HG03139 (cell line): Measurements from ENCODE around the gene RPL19.

Experiments used
- ATAC-seq: cut with Tn5 transposase; IDR thresholded peaks from one replicate; pipeline ENCODE4 v1.9.1; 2021; ENCODE audit not compliant: unreplicated experiment

The RPL19 gene

GRCh38 chr17:39171933-39172332, 28.1 kb upstream of the RPL19 start:
- no peak for ATAC-seq

GRCh38 chr17:39173080-39173479, 27.0 kb upstream of the RPL19 start:
- ATAC-seq = no peak

- ATAC-seq = no peak
Observed at GRCh38 chr17:39173526-39174274, 26.4 kb upstream of the RPL19 start.

GRCh38 chr17:39174920-39175694, 25.0 kb upstream of the RPL19 start:
- no peak for ATAC-seq

- ATAC-seq = no peak
Observed at GRCh38 chr17:39175695-39176093, 24.4 kb upstream of the RPL19 start.

GRCh38 chr17:39177256-39177655, 22.8 kb upstream of the RPL19 start:
- ATAC-seq = no peak

GRCh38 chr17:39178536-39178935, 21.5 kb upstream of the RPL19 start:
- ATAC-seq = no peak

- ATAC-seq = no peak
Observed at GRCh38 chr17:39181303-39181702, 18.8 kb upstream of the RPL19 start.

GRCh38 chr17:39183045-39183444, 17.0 kb upstream of the RPL19 start:
- no peak for ATAC-seq

GRCh38 chr17:39183720-39184119, 16.4 kb upstream of the RPL19 start:
- no peak for ATAC-seq

GRCh38 chr17:39186481-39187002, 13.5 kb upstream of the RPL19 start:
- ATAC-seq = no peak

- no peak for ATAC-seq
Observed at GRCh38 chr17:39187152-39187830, 12.8 kb upstream of the RPL19 start.

GRCh38 chr17:39191750-39192510, 8.2 kb upstream of the RPL19 start:
- no peak for ATAC-seq

GRCh38 chr17:39192901-39193300, 7.2 kb upstream of the RPL19 start:
- no peak for ATAC-seq

- no peak for ATAC-seq
Observed at GRCh38 chr17:39193346-39193745, 6.7 kb upstream of the RPL19 start.

GRCh38 chr17:39194089-39194984, 5.7 kb upstream of the RPL19 start:
- ATAC-seq = no peak

GRCh38 chr17:39194985-39195524, 5.0 kb upstream of the RPL19 start:
- ATAC-seq = no peak

GRCh38 chr17:39195568-39196160, 4.4 kb upstream of the RPL19 start:
- ATAC-seq = no peak

GRCh38 chr17:39196241-39196807, 3.8 kb upstream of the RPL19 start:
- ATAC-seq = no peak
